Activated effector memory CD4-positive, alpha-beta T cell treated with Interleukin-2 at 50 U/mL for 16 hours (primary cell): ENCODE measurements around the gene MOB3B.

ENCODE experiments used
- DNase-seq: peaks from one replicate; pipeline ENCODE4 v3.0.0-alpha.2; 2020

Gene MOB3B

DNA sequence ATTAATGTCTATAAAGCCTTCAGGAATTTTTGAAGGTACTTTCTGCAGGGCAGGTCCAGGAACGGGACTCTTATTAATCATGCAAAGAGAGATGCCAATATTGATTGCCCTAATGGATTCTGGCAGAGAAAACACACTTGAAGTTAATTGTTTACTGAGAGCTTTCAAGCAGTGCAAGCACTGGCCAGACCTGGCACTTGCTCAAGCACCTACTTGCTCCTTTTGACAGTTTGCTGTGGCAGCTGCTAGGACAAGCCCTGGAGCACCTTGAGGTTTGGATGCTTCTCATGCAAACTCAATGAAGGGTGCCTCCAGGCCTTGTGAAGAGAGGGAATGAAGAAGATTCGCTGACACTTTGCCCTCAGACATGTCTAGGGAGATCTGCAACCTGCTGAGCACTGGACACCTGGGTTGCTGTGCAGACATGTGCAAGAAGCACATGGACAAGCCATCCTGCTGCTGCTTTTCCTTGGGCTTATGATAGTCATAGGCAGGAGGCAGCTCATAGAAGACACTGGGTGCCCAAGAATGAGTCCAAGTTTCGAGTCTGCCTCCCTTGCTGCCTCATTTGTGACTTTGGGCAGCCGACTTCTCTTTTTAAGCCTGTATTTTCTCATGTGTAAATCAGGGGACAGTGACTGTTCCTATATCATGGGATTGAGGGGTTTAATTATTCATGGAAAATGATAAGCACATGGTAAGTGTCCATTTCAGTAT is 143.8 kb downstream of the MOB3B start:
- no peak for DNase-seq

DNA sequence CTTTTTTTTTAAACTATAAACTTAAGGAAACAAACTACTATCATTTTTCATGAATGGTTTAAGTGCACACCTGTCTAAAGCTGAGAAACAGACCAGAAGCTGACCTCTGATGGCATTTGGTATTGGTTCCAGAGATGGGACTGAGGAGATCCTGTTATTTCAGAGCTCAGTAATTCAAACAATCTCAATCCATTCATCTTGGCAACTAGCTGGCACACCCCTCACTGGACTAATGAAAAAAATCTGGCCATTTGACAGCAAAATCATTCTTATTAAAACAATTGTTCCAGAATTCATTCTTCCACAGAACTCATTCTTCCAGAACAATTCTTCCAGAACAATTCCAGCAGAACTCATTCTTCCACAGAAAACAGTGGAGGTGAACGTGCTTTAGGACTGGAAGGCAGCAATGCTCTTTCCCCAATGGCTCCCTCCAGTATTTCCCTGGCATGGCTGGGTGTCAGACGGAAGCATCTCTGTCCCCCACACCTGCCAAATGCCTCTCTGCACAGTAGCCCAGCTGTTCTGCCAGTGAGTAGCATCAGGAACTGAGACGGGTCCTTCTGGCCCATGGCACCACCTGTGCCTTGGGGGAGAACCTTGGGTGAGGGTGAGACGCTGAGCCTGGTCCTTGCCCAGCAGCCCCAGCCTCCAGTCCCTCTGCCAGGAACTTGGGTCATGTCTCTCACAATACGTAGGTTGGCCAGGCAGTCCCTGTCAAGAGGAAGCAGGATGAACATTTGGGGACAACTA is 145.2 kb downstream of the MOB3B start:
- no peak for DNase-seq

DNA sequence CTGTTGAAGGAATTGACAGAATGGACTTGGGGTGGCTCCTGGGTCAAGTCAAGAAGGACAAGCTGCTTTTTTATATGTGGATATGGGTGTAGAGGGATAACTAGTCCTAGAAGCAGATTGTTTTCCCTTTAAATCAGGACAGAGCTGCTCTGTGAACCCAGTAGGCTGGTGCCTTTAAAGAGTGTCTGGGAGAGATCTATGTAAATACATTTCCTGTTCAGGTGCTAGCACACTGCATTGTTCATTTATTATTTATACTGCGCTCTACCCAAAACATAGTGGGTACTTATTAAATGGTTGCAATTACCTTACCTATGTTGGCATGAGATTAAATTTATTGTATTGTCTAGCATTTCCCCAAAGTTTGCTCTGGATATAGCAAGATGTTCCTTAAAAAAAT is 146.1 kb downstream of the MOB3B start:
- no peak for DNase-seq

DNA sequence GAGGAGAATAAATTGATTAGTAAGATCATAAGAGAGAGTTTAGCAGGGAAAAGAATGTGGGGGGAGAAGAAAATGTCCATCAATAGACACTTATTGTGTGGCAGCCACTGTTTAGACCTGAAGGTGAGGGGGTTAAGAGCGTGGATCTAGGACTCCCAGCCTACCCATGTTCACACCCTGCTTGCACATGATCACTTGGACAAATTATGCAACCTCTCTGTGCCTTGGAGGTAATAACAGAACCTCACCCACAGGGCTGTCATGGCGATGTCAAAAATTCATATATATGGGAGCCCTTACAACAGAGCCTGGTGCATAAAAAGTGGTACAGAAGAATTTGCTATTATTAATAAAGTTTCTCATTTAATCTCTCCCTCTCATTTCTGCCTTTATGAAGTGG is 146.6 kb downstream of the MOB3B start:
- DNase-seq: no peak

DNA sequence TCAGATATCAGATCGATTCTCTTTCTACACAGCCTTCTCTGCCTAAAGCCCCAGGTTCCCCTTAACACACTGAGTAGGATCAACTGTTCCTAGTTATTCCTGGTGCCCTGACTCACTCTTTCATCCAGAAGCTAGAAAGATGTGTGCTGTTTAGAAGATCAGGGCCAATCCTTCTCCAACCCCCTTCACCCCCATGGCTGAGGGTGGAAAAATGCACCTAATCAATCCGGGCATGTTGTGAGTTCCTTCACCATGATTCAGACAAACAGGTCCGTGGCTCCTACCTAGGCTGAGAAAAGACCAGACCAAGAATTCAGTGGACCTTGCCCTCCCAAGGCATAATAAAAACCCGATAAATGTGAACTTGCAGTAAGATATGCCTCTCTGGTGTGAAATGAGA is 147.3 kb downstream of the MOB3B start:
- DNase-seq: no peak

DNA sequence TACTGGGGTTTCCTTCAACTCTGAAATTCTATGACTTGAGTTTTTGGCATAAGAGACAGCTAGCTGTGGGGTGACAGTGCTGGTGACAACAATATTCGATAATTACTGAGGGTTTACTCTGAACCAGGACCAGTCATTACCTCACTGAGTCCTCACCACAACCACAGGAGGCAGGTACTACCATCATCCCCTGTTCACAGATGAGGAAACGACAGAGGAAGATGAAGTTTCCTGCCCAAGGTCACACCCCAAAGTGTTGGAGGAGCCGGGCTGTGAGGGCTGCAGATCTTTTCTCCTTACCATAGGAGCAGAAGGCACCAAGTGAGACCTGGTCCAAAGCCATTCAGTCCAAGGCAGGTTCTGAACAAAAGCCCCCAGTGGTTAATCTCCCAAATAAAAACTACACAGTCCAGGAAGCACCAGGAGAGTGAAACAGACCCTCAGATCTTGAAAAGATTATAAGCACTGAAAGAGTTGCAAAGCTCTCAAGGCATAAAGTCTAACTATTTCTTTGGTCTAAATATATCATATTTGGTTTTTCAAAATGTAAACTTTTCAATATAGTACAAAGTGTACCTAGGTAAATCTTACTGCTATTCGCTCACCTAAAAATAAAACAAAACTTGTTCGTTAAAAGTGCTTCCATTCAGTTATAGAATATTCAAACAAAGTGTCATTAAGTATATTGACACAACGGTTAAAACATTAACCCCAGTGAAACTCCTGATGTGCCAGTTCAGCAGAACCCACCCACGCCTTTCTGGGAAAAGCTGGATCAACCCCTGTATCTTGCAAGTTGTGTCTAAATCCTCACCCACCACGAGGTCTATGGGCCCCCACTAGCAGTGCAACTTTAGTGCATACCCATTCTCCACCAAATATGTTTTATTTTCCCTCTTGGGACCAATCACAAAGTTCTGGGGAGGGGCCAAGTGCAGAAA is 150.0 kb downstream of the MOB3B start:
- no peak for DNase-seq

DNA sequence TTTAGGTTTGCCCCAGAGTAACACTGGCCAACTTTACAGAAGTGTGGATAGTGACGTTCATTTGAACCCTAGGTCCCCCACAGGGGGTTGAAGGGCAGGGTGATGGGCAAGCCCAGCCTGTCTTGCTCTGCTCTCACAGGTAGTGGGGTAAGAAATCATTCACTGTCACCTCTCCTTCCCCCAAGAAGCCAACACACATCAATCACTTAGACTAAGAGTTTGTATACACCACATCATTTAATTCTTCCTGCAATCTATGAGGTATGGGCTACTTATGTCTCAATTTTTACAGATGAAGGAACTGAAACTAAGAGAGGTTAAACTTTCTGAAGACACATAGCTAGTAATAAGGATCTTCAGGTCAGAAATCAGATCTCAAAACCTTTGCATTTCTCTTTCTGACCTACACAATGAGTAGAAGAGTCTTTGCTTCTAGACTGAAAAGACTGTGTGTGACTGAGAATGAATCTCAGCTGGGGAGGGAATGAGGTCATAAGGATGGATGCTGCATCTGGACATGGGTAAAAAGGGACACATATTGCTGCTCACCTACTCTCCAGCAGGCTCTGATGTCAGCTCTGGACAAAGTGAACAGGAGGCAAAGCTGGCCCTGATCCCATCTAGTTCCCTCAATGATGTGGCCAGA is 151.7 kb downstream of the MOB3B start:
- DNase-seq: no peak

DNA sequence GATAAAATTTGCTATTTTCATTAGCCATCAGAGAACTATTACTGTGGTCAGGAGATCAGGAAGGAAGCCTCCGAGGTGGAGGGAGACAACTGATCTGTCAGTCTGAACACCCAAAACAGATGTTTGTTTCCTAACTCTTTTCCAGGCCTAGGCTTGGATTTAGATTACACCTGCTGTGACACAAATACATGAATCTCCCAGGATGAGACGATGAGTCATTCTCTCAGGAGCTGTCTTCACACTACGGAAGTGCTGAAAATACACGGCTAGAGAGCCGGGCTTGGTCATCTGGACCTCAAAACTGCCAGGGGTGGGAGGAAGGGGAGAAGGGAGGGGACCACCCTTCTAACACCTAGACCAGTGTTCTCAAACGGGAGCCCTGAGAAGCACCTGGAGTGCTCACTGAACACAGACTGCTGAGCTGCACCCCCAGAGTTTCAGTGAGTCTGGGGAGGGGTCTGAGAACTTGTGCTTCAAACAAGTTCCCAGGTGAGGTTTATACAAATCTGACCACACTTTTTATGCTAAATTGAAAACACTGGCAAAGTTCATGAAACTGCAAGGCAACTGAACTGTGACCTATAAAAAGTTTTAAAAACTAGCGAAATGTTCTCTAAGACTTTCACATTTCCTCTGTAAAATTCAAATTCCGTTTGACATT is 152.3 kb downstream of the MOB3B start:
- DNase-seq: no peak

DNA sequence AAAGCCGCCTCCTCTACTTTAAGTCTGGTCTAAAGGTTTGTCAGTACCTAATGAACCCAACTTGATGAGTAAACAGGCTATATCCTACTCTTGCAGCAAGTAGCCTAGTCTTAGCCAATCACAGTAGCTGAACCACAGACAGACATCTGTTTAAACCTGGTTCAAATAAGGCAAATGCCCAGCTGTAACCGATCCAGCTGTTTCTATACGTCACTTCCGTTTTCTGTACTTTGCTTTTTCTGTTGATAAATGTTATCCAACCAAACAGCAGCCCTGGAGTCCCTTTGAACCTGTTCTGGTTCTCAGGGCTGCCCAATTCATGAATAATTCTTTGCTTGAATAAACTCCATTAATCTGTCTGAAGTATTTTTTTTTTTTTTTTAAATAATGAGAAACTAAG is 155.8 kb downstream of the MOB3B start:
- no peak for DNase-seq

DNA sequence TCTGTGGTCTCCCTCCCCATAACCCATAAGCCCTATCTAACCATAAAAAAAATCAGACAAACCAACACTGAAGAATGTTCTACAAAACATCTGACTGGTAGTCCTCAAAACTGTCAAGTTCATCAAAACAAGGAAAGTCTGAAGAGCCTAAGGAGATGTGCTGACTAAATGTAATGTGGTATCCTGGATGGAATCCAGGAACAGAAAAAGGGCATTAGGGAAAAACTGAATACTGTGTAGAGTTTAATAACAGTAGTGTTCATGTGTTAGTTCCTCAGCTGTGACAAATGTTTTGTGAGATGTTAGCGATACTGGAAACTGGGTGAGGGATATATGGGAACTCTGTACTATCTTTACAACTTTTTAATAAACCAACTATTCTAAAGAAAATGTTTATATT is 157.0 kb downstream of the MOB3B start:
- no peak for DNase-seq

DNA sequence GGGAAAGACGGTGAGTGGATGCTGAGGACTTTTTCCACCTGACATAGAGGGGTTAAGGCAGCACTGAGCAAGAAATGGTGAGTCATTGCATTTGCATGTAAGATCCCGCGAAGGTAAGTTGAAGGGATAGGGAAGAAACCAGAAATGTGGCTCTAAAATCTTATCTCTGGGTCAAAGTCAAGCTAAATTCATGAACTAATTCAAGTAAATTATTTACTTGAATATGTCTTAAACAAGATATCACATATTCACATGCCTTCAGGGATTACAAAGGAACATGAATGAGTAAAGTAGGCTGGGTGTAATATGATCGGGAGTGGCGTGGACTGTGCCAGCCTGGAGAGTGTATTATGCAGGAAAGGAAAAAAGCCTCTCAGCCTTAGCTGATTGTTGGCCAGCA is 158.2 kb downstream of the MOB3B start:
- no peak for DNase-seq

DNA sequence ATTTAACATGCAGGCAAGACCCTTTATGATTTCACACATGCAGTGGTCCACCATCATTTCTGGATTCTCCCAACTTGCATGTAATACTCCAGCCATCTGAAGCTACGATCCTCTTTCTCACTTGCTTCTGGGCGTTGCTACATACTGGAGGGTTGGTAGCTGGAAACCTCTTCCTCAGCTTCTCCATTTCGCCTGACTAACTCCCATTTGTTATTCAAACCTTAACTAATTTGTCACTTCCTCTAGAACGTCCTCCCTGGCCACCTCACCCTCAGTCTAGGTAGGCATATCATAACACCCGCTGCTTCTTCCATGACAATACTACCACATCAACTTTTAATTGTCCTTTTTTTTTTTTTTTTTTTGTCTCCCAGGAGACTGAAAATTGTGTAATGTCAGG is 160.0 kb downstream of the MOB3B start:
- no peak for DNase-seq

DNA sequence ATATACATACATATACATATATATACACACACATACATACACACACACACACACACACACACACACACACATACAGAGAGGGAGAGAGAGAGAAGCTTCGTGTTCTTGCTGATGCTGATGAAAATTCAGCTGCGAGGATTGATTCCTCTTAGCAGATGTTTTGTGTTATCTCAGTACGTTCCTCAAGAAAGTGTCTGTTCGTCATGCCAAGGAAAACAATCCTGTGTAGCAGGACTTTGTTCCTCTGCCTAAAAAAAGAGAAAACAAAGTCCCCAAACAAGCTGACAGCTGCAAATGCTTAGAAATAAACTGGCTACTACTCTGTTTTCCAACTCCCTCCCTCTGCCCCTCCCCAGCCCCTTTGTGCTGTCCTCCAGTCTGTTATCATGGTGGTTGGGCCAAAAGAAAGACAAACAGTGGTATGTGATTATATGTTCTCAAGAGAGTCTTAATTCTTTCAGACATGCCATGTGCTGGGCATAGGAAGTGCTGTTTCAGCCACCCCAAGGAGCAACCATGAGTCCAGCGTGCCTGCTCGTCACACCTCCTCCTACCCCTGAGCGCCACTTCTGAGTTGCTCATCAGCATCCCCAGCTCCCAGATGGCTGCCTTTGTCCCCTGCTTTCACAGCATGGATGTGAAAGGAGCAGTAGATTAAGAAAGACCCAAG is 161.2 kb downstream of the MOB3B start:
- no peak for DNase-seq

DNA sequence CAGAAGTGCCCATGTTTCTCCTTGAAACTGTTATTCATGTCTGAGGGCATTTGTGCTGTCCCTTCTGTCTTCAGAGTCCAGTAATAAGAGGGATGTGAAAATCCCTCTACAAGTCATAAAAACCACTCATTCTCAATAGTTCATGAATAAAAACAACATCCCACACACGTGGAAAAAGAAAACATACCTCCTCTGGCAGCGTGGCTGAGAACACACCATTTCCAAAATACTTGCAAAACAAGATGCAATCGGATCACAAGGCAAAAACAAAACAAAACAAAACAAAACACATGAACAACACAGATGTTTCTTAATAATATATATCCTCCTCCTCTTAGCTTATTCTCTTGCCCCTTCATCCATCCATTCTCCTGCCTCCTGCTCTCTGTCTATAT is 161.7 kb downstream of the MOB3B start:
- DNase-seq: no peak

DNA sequence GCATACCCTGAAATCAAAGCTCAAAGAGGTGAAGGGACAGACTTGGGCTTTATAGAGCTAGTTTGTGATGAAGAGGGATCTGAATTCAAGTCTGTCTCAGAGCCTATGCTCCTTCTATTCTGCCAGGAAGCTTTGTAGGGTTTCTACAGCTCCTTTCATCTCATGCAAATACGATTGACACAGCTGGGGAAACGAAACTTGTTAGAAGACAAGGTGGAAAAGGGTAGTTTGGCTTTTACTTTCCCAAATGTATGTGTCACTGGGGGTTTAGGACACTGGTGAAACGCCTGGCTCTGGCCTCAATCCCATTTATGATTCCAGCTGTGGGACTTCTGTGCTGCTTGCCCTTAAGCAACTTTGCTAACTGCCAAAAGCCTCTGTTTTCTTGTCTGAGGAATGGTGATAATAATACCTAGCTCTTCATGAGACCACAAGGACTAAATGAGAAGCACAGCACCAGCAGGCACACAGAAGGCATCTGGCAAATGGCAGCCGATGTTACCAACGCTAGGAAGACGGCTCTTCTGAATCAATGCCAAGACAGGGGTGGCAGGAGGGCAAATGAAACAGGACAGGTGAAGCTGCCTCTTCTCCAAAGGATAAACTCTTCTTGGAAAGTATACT is 162.3 kb downstream of the MOB3B start:
- no peak for DNase-seq

DNA sequence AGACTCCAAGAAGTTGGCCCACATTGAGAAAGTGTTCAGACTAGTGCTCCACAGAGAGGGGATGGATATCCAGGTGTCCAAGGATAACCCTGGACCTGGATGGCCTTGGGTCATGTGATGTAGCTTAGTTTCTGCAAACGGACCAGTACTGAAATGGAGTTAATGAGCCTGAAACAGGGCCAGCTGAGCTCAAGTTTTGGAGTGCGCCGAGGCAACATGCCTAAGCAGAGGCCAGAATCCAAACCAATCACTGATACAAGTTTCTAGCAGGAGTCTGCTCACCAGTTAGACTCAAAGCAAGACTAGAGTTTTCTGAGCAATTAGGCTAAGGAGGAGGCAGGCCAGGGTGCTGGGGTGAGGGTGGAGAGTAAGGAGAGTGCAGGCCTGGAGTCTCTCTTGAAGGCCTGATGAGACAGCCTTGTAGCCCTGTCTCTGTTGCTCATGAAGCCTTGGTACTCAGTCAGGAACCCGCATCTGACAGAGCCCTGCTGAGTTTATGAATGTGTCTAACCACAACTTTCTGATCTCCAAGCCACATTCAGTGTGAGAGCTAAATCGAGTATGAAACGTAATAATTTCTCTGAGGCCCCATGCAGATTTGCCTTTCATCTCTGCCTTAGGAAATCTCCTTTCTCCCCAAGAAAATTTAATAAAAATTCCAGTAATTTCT is 163.8 kb downstream of the MOB3B start:
- DNase-seq: no peak

DNA sequence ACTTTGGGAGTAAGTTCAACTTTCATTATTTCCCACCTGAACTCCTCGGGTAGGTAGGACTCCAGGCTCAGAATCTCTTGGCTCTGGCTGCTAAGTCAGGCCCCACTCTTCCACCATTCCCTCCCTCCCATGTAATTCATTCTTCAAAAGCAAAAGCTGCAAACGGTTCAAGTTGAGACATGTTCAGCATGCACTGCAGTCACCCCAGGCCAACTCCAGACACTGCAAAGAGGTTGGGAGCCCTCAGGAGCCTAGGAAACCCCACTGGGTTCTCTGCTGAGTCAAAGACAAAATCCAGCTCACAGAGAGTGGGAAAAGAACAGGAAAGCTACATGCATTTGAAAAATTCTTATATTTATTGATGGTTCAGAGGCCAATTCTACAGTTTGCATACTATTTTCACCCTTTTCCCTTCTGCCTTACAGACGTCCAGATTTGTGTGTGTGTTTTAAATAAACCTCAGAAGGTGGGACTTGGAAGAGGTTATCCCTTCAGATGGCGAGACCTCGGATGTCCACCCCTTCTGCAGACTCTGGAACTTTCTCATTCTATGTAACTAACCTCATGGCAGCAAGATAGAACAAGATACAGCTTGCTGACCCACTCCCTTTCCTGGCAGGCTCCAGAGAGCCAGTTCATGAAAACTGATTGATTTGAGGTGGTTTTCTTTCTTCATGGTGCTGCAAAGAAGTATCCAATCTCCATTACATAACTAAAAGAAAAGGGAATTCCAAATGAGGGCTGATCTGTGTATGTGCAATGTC is 167.0 kb downstream of the MOB3B start:
- DNase-seq: no peak

DNA sequence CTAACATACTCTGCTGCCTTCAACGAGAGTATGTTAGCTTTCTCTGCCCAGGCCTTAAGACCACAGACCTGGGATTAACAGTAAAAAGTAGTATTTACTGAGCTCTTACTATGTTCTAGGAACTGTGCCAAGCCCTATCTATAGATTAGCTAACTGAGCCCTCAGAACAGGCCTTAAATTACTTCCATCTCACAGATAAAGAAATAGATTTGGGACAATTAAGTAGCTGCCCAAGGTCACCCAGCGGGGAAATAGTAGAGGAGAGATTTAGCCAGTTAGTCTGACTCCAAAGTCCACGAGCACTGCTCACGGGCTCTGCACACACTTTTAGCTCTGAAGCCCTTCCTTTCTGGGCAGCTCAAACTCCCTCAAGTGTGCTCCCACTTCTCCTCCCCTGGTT is 168.1 kb downstream of the MOB3B start:
- DNase-seq: no peak

DNA sequence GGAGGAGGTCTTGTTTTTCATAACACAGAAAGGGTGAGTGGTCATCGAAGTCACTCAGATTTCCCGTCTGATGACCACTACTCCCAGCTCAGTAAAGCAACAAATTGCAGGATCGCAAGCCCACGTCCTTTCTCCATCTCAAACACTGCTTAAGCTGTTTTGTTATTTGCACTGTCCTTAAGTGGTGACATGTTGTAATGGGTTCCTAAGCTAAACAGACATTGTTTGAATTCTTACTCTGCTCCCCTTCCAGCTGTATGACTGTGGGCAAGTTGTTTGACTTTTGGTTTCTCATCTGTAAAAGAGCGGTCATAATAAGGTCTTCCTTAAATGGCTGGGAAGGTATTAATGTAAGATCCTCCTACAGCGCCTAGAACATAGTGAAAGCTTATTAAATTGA is 169.9 kb downstream of the MOB3B start:
- DNase-seq: no peak

DNA sequence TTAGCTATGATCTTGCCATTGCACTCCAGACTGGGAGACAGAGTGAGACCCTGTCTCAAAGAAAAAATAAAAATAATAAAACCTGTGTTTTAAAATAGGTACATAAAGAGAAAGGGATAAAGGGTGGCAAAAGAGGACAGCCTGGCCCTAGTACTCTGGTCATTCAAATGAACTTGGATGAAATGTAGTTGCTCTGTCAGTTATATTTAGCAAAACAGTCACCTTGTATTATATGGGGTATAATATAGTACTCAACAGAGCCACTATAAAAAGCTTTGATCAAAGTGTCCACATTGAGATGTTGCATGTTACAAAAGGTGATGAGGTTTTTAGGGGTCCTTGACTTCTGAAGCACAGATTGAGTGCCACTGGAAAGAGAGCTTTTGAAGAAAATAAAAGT is 171.6 kb downstream of the MOB3B start:
- DNase-seq: no peak
